HG02571 (cell line): ENCODE data around the gene PRDX2.

Experiments used
- ATAC-seq: cut with Tn5 transposase; IDR thresholded peaks from one replicate; pipeline ENCODE4 v1.9.1; 2021; ENCODE audit warnings: mild to moderate bottlenecking, moderate library complexity; ENCODE audit not compliant: unreplicated experiment

The PRDX2 gene

DNA sequence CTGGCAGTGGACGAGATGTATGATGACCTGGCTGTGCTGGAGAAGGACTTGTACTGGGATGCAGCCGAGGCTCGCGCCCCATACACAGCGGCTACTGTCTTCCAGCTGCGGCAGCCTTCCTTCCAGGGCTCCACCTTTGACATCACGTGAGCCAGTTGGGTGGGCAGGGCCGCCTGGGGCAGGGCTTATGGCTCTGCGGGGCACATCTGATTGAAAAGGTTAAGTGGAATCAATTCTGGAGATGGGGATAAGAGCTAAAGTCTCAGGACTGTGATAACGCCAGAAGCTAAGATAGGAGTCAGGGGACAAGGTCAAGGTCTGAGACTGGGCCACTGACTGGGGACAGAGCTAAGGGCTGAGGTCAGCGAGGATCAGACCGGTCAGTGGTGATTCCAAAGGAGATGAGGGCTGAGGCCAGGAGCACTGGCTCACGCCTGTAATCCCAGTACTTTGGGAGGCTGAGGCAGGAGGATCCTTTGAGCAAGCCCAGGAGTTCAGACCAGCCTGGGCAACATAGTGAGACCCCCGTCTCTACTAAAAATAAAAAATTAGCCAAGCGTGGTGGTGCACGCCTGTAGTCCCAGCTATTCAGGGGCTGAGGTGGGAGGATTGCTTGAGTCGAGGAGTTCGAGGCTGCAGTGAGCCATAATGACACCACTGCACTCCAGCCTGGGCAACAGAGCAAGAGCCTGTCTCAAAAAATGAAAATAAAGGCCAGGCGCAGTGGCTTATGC, 45.3 kb downstream of the PRDX2 start:
- no peak for ATAC-seq

DNA sequence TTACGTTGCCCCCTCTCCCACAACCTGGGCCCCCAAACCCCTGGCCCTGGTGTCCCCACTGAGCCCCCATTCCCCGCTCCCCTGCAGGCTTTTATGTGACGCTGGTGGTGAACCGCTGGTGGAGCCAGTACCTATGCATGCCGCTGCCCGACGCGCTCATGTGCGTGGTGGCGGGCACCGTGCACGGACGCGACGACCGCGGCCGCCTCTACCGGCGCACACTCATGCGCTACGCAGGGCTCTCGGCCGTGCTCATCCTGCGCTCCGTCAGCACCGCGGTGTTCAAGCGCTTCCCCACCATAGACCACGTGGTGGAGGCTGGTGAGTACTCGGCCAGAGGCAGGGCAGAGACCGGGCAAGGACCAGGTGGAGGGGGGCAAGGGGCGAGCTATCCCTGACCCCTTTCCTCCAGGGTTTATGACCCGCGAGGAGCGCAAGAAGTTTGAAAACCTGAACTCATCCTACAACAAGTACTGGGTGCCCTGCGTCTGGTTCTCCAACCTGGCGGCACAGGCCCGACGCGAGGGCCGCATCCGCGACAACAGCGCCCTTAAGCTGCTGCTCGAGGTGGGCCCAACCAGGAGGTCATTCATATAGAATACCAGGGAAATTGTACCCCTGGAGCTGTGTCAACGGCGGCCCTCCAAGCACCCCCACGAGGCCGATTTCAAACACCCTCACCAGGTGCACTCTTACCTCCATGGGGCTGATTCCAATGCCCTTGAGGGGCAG, 47.0 kb downstream of the PRDX2 start:
- ATAC-seq = no peak

DNA sequence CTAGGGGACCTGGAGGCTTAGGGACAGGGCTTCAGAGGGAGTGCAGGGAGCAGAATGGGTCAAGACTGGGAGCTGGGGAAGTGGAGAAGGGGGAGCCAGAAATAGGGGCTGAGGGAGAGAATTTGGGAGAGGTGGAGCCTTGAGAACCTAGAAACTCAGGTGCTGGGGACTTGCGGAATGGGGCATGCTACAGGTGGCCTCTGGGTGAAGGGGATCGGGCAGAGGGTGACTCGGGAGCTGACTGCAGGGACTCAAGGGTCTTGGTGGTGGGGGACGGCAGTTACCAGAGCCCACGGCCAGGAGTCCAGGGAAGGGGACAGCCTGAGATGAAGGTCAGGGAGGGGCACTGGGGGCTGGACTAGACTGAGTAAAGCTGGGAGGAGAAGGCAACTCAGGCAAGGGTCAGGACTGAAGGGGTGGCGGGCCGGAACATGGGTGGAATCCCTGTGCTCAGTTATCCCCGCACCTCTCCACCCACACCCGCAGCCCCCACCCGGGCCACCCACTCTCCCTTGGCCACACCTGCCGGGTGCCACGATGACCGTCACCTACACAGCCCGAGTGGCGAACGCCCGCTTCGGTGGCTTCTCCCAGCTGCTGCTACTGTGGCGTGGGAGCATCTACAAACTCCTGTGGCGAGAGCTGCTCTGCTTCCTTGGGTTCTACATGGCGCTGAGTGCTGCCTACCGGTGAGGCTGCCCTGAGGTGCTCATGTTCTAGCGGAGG, 49.4 kb downstream of the PRDX2 start:
- ATAC-seq = no peak

DNA sequence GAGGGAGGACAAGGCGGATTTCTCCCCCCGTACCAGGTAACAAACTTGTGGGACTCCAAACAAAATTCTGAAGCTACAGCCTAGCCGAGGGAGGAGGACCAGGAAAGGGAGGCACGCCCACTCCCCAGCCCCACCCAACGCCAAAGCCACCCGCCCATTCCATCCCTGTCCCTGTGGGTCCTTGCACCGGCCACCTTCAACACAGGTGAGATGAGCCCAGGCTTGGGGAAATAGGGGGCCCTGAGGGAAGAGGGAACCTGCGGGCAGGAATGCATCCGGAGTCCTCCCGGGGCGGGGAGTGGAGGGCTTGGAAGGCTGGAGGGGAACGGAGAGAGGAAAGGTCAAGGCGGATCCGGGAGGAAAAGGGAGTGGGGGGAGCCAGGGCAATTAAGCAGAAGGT, 50.0 kb downstream of the PRDX2 start, which contains the start of gene BEST2:
Gene BEST2, plus strand, starts transcription at position 157 of the 400 bp plus-strand sequence. CDS start 802 bp downstream, outside the sequence.
- no peak for ATAC-seq

DNA sequence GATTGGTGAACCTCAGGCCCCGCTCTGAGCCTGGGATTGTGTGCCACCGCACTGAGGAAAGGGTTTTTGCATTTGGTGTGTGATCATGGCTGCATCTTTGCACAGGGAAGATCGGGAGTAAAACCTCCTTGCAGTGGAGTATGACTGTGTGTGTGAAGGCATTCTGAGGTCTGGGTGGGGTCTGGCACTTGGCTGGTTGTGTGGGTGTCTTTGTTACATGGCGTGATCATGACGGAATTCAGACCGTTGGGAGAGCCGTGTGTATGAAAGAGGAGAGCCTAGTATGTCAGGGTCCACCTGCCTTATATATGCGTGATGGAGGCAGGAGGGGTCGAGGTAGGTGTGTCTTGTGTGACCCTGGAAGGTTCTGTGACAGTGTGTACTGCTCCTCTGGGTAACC, 50.7 kb downstream of the PRDX2 start:
- no peak for ATAC-seq

DNA sequence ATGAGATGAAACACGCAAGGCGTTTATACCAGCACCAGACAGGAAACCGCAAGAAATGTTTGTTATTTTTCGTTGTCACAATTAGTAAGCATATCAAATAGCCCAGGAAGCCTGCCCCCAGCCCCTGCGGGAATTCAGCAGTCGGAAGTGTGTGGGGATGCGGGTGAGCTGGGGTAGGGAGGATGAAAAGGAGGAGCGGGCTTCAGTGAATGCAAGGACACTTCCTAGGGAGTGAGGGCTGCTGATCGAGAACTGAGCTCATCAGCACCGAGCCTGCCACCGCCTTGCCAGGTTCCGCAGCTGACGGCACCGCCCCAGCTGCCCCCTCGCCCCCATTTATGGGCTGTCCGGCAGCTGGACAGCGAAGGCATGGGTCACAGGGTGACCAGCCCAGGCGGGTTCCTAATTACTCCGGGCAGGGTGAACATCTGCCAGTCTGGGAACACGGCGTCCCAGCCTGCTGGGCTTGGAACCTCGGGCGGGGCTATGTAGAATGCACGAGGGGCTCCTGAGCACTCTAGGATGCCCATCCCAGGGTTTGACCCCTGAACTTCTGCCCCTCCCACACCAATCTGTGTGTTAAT, 51.6 kb downstream of the PRDX2 start:
- no peak for ATAC-seq

DNA sequence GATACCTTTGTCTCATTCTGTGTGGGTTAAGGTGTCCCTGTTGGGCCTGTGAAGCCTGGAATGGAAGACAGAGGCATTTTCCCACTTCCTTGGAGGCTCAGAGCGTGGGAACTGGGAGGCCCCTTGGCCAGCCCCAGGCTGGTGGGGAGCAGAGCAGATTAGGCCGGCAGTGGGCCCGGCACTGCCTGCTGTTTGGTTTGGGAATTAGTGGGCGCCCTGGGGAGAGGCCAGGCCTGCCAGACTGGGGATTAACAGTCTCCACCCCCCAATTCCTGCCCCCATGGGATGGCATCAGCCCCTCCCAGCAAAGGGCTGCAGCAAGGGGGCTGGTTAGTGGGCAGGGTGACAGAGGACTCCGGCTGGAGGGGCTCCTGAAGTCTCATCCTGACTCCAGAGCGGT, 53.1 kb downstream of the PRDX2 start:
- no peak for ATAC-seq
